ENCODE data around the gene APOO.

The APOO gene

DNA sequence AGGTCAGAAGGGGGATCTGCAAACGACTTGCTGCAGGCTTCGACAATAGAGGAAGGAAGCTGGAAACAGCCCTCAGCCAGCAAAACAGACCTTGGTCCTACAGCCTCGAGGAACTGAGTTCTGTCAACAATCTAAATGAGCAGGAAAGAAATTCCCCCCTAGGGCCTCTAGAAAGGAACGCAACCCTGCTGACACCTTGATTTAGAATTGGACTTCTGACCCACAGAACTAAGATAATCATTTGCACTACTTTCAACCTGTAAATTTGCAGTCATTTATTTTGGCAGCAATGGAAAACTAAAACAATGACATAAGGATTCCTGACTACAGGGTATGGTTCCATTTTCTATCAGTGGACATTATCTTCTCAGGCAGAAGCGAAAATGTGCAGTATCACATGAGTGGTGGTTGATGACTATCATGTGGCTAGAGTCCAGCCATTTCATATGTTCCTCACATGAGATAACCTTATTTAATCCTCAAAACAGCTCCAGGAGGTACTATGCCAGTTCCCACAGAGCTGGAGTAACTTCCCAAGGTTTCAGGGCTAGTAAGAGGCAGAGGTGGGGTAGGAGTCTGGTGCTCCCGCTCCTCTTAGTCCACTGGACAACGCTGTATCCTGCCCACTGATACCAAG is 63.1 kb downstream of the APOO start:
- Histone ChIP-seq H3K27ac (ENCODE audit: insufficient read depth, low read depth, low read length, poor library complexity, severe bottlenecking) (no peak overlapping the region), H3K9me3 (ENCODE audit: control insufficient read depth, low read length) (no peaks in the 10 kb centered on the region), H3K4me1 (ENCODE audit: control insufficient read depth, insufficient read depth, low read length) (no peaks in the 10 kb centered on the region), H3K27me3 (ENCODE audit: control insufficient read depth, insufficient read depth, low read length, poor library complexity, severe bottlenecking) (no peaks in the 10 kb centered on the region), H3K36me3 (ENCODE audit: control insufficient read depth, insufficient read depth, low read length) (no peaks in the 10 kb centered on the region), H3K4me3 (ENCODE audit: insufficient read depth, low read depth, low read length) (no peak overlapping the region)
- 64 to 74% methylated on average over 5 to 6 of the region's 7 CpGs for WGBS, 2 experiments

DNA sequence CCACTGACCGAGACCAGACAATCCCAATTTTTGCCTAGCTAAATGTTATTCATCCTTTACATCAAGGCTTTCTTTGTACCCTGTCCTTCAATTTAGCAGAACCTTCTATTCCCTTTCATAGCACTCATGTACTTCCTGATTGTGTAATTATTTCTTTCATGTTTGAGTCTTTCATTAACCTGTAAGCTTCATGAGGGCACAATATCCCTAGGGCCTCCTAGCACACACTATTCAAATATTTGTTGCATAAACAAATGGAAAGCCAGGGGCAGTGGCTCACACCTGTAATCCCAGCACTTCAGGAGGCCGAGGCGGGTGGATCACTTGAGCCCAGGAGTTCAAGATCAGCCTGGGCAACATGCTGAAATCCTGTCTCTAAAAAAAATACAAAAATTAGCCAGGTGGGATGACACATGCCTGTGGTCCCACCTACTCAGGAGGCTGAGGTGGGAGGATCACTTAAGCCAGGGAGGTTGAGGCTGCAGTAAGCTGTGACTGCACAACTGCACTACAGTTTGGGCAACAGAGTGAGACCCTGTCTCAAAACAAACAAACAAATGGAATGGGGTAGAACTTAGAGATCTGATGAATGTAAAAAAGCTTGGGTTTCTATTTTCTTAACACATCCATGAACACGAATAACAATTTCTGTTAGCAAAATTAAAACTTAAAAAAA is 65.8 kb downstream of the APOO start:
- no peak overlapping the region for H3K27ac ChIP-seq (ENCODE audit: insufficient read depth, low read depth, low read length, poor library complexity, severe bottlenecking)
- no peak overlapping the region for H3K4me3 ChIP-seq (ENCODE audit: insufficient read depth, low read depth, low read length)
- no peaks in the 10 kb centered on the region for H3K9me3 ChIP-seq (ENCODE audit: control insufficient read depth, low read length)
- no peaks in the 10 kb centered on the region for H3K27me3 ChIP-seq (ENCODE audit: control insufficient read depth, insufficient read depth, low read length, poor library complexity, severe bottlenecking)
- H3K36me3 ChIP-seq (ENCODE audit: control insufficient read depth, insufficient read depth, low read length), result no peaks in the 10 kb centered on the region
- 88 to 96% methylated on average over 3 of the region's 4 CpGs for WGBS, 2 experiments
- no peaks in the 10 kb centered on the region for H3K4me1 ChIP-seq (ENCODE audit: control insufficient read depth, insufficient read depth, low read length)

DNA sequence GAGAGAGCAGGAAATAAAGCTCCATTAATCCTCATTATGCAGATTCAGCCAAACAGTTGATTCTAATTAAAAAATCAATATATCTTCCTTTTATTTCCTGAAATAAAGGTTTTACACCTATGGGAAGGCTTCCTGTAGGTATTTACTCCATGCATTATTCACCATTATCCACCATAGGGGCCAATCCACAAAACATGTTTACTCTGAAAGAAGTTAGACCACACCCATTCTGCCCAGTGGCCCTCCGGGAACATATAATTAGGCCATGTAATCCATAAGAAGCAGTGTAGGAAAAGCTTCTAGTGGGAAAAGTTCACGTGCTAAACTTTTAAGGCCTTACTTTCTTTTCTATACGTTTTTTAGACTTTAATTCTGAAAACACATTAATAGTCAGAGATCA is 67.1 kb downstream of the APOO start:
- H3K27me3 ChIP-seq (ENCODE audit: control insufficient read depth, insufficient read depth, low read length, poor library complexity, severe bottlenecking), result no peaks in the 10 kb centered on the region
- H3K4me3 ChIP-seq (ENCODE audit: insufficient read depth, low read depth, low read length), result no peak overlapping the region
- WGBS, 2 experiments, result 82 to 100% methylated on average over 2 to 3 of the region's 3 CpGs
- H3K4me1 ChIP-seq (ENCODE audit: control insufficient read depth, insufficient read depth, low read length), result no peaks in the 10 kb centered on the region
- no peaks in the 10 kb centered on the region for H3K9me3 ChIP-seq (ENCODE audit: control insufficient read depth, low read length)
- H3K27ac ChIP-seq (ENCODE audit: insufficient read depth, low read depth, low read length, poor library complexity, severe bottlenecking), result no peak overlapping the region
- no peaks in the 10 kb centered on the region for H3K36me3 ChIP-seq (ENCODE audit: control insufficient read depth, insufficient read depth, low read length)

DNA sequence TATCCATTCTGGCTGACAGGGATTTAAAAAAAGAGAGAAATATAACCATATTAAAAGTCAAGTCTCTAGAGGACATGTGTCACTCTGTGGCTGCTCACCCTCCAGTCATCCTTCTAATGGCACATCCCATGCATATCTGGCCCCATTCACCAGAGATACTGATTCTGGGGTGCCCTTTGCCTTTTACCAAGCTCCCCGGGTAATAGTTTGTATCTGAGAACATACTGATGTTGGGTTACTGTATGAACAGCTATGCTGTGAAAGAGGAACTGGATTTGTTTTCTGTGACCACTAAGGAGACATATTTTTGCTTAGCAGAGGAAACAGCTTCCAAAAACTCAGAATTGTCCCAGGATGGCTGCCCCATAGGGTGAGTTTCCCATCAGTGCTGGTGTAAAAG is 68.8 kb downstream of the APOO start:
- Histone ChIP-seq H3K36me3 (ENCODE audit: control insufficient read depth, insufficient read depth, low read length) (no peaks in the 10 kb centered on the region), H3K27ac (ENCODE audit: insufficient read depth, low read depth, low read length, poor library complexity, severe bottlenecking) (no peak overlapping the region), H3K4me3 (ENCODE audit: insufficient read depth, low read depth, low read length) (no peak overlapping the region), H3K4me1 (ENCODE audit: control insufficient read depth, insufficient read depth, low read length) (no peaks in the 10 kb centered on the region), H3K9me3 (ENCODE audit: control insufficient read depth, low read length) (no peaks in the 10 kb centered on the region), H3K27me3 (ENCODE audit: control insufficient read depth, insufficient read depth, low read length, poor library complexity, severe bottlenecking) (no peaks in the 10 kb centered on the region)
- 92 to 100% methylated on average over 1 of the region's 1 CpG for WGBS, 2 experiments

DNA sequence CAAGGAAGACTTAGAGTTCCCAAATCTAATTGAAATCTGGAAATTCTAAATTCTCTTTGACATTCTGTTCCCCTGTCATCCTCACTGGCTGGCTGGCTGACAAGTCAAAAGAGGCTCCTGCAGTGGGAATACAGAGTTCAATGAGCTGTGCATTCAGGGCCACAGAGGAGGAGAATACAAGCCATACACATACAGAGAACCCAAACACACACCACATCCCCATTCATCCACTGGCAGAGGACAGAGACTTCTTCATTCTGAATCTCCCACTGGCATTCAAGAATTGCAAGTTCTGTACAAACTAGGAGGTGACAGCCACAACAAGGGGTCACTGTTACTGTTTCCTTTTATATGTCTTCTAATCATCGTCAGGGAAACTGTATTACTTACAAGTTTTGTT is 75.0 kb downstream of the APOO start:
- Histone ChIP-seq H3K4me3 (ENCODE audit: insufficient read depth, low read depth, low read length) (no peak overlapping the region), H3K9me3 (ENCODE audit: control insufficient read depth, low read length) (no peaks in the 10 kb centered on the region), H3K27ac (ENCODE audit: insufficient read depth, low read depth, low read length, poor library complexity, severe bottlenecking) (no peak overlapping the region), H3K27me3 (ENCODE audit: control insufficient read depth, insufficient read depth, low read length, poor library complexity, severe bottlenecking) (no peaks in the 10 kb centered on the region), H3K4me1 (ENCODE audit: control insufficient read depth, insufficient read depth, low read length) (no peaks in the 10 kb centered on the region), H3K36me3 (ENCODE audit: control insufficient read depth, insufficient read depth, low read length) (no peaks in the 10 kb centered on the region)
- WGBS, 2 experiments, result 100% methylated on average over 1 of the region's 1 CpG

DNA sequence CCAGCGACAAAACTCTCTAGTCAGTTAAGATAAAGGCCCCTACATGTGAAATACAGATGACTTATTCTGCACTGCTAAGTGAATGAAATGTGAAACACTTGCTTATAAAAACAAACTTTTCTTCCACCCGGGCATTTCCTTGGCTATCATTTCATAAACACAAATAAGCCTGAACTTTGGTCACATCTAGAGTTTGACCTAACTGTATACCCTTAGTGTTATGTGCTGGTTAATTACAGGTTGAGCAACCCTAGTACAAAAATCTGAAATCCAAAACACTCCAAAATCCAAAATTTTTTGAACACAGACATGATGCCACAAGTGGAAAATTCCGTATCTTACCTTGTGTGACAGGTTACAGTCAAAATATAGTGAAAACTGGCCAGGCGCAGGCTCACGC is 78.9 kb downstream of the APOO start:
- Histone ChIP-seq H3K36me3 (ENCODE audit: control insufficient read depth, insufficient read depth, low read length) (no peaks in the 10 kb centered on the region), H3K27me3 (ENCODE audit: control insufficient read depth, insufficient read depth, low read length, poor library complexity, severe bottlenecking) (no peaks in the 10 kb centered on the region), H3K9me3 (ENCODE audit: control insufficient read depth, low read length) (no peaks in the 10 kb centered on the region), H3K27ac (ENCODE audit: insufficient read depth, low read depth, low read length, poor library complexity, severe bottlenecking) (no peak overlapping the region), H3K4me3 (ENCODE audit: insufficient read depth, low read depth, low read length) (no peak overlapping the region), H3K4me1 (ENCODE audit: control insufficient read depth, insufficient read depth, low read length) (no peaks in the 10 kb centered on the region)
- WGBS, 2 experiments, result 95 to 99% methylated on average over 4 to 5 of the region's 5 CpGs

DNA sequence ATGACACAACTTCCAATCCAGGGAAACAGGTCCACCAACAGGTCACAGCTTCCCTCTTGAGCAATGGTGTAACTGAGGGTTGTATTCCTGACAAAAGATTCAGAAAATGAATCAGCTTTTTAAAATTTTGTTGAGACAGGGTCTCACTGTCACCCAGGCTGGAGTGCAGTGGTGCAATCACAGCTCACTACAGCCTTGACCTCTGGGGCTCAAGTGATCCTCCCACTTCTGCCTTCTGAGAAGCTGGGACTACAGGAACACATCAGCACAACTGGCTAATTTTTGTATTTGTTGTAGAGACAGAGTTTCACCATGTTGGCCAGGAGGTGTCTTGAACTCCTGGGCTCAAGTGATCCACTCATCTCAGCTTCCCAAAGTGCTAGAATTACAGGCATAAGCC is 81.1 kb downstream of the APOO start:
- no peaks in the 10 kb centered on the region for H3K9me3 ChIP-seq (ENCODE audit: control insufficient read depth, low read length)

DNA sequence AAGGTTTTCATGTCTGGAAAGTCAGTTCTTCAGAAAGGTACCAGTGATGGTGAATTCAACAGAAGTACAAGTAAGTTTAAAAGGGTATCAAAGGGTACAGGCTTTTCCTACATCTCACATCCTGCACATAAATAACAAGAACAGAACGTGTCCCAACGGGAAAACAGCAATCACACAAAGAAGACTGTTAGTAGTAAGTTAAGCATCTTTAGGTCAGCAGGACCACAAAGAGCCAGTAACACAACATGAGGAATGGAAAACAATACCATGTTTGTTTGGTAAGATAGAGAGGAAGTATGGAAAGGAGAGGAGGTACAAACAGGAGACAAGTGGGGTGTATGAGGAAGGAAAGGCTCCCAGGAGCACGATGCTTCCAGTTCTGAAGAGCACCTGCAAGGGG is 81.5 kb downstream of the APOO start:
- no peak overlapping the region for H3K27ac ChIP-seq (ENCODE audit: insufficient read depth, low read depth, low read length, poor library complexity, severe bottlenecking)
- no peaks in the 10 kb centered on the region for H3K27me3 ChIP-seq (ENCODE audit: control insufficient read depth, insufficient read depth, low read length, poor library complexity, severe bottlenecking)
- 90 to 100% methylated on average over 2 of the region's 3 CpGs for WGBS, 2 experiments
- no peaks in the 10 kb centered on the region for H3K4me1 ChIP-seq (ENCODE audit: control insufficient read depth, insufficient read depth, low read length)
- H3K9me3 ChIP-seq (ENCODE audit: control insufficient read depth, low read length), result no peaks in the 10 kb centered on the region
- H3K4me3 ChIP-seq (ENCODE audit: insufficient read depth, low read depth, low read length), result no peak overlapping the region
- no peaks in the 10 kb centered on the region for H3K36me3 ChIP-seq (ENCODE audit: control insufficient read depth, insufficient read depth, low read length)

More for the DNA sequence above, 81.1 kb downstream of the APOO start:
- Histone ChIP-seq H3K27me3 (ENCODE audit: control insufficient read depth, insufficient read depth, low read length, poor library complexity, severe bottlenecking) (no peaks in the 10 kb centered on the region), H3K4me3 (ENCODE audit: insufficient read depth, low read depth, low read length) (no peak overlapping the region), H3K36me3 (ENCODE audit: control insufficient read depth, insufficient read depth, low read length) (no peaks in the 10 kb centered on the region), H3K4me1 (ENCODE audit: control insufficient read depth, insufficient read depth, low read length) (no peaks in the 10 kb centered on the region), H3K27ac (ENCODE audit: insufficient read depth, low read depth, low read length, poor library complexity, severe bottlenecking) (no peak overlapping the region)

DNA sequence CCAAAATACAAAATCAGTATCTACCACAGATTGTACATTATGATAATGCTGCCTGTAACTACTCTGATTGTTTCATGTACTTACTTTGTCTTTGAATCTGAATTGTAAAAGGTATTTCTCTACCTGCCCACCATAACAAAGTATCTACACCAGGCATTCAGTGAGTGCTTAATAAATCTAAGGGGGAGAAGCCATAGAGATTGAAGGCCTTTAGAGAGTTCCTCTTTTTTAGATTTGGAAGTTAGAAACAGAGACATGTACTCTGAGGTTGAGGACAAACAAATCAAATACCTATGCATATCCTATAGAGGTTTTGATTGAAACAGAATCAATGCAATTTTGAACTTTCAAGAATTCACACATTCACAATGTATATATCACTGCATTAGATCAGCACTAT is 82.1 kb downstream of the APOO start:
- H3K27ac ChIP-seq (ENCODE audit: insufficient read depth, low read depth, low read length, poor library complexity, severe bottlenecking), result no peak overlapping the region
- H3K4me1 ChIP-seq (ENCODE audit: control insufficient read depth, insufficient read depth, low read length), result no peaks in the 10 kb centered on the region
- no peaks in the 10 kb centered on the region for H3K27me3 ChIP-seq (ENCODE audit: control insufficient read depth, insufficient read depth, low read length, poor library complexity, severe bottlenecking)
- H3K36me3 ChIP-seq (ENCODE audit: control insufficient read depth, insufficient read depth, low read length), result no peaks in the 10 kb centered on the region
- H3K4me3 ChIP-seq (ENCODE audit: insufficient read depth, low read depth, low read length), result no peak overlapping the region
- no peaks in the 10 kb centered on the region for H3K9me3 ChIP-seq (ENCODE audit: control insufficient read depth, low read length)

DNA sequence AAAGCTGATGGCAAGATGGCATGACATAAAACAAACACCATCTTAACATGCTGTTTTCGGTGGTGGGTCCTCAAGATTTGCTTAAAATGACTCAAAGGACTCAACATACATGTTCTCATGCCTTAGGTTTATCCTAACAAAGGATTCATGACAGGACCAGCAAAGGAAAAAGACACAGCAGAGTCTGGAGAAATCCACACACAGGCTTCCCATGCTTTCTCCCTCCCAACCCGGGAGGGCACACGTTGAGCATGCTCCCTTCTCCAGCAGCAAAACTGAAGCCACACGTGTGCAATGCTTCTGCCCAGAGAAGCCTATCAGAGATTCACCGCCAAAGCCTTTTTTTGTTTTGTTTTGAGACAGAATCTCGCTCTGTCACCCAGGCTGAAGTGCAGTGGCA is 84.9 kb downstream of the APOO start:
- Histone ChIP-seq H3K4me1 (ENCODE audit: control insufficient read depth, insufficient read depth, low read length) (no peaks in the 10 kb centered on the region), H3K27me3 (ENCODE audit: control insufficient read depth, insufficient read depth, low read length, poor library complexity, severe bottlenecking) (no peaks in the 10 kb centered on the region), H3K4me3 (ENCODE audit: insufficient read depth, low read depth, low read length) (no peak overlapping the region), H3K27ac (ENCODE audit: insufficient read depth, low read depth, low read length, poor library complexity, severe bottlenecking) (no peak overlapping the region), H3K36me3 (ENCODE audit: control insufficient read depth, insufficient read depth, low read length) (no peaks in the 10 kb centered on the region), H3K9me3 (ENCODE audit: control insufficient read depth, low read length) (no peaks in the 10 kb centered on the region)
- WGBS, 2 experiments, result 89 to 90% methylated on average over 6 of the region's 6 CpGs
